Measurements from ENCODE around the gene PITX3.
"Not testable (repeated sequence)": the region's sequence is repeated elsewhere in the genome, so short reads cannot be mapped to it uniquely, and the experiment has no call there.

The PITX3 gene

DNA sequence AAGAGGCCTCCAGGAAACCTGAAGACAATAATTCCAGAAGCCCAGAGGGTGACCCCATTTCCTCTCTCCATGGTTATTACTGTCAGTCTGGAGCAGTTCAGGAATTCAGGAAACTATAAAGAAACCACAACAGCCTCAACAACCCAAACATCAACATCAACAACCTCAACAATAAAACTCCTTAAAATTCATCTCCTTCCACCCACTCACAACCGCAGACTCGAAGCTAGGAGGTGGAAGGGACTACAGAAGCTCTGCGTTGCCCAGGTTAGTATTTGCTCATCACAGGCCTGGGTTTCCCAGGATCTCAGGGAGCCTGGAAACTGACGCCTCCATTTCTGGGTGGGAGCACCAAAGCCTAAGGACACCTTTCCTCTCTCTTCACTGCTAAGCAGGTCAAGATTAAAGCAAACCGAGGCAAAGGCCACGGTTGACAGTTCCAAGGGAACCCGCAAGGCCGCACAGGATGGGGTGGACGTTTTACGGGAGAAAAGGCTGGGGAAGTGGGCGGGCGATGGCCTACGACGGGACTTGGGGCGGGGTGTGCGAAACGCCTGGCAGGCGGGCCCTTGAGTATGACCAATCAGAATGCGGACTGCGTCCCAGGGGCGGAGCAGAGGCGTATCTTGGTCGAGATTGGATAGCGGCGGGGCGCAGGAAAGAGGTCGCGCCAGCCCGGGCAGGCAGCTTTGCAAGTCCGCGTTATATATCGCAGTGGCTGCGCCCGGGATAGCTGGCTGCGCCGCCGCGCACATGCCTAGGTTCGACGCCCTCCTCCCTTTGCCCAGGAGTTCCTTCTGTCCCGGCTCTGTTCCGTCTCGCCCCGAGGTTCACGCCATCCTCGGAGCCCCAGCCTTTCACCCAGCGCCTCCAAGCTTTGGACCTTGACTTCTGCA lies 15.4 kb downstream of the PITX3 start, which contains the start of gene ELOVL3:
Gene ELOVL3, plus strand, starts transcription at position 654 of the 896 bp plus-strand sequence. CDS start 250 bp downstream, outside the sequence.
- H2AFZ ChIP-seq (ENCODE audit: low read depth): peak within 1 kb of the TSS; percentile 84
- H4K20me1 ChIP-seq (ENCODE audit: insufficient read depth): no peaks in the 10 kb centered on the region
- no peak within 1 kb of the TSS for H3K9ac ChIP-seq
- peaks cover 33% of the 10 kb centered on the region; the same call in 1 of the 2 replicates for H3K27me3 ChIP-seq (ENCODE audit: insufficient read depth, low read depth)
- H3K79me2 ChIP-seq (ENCODE audit: insufficient read depth, low read depth): no peaks in the 10 kb centered on the region
- TF ChIP-seq, protein P1, sequence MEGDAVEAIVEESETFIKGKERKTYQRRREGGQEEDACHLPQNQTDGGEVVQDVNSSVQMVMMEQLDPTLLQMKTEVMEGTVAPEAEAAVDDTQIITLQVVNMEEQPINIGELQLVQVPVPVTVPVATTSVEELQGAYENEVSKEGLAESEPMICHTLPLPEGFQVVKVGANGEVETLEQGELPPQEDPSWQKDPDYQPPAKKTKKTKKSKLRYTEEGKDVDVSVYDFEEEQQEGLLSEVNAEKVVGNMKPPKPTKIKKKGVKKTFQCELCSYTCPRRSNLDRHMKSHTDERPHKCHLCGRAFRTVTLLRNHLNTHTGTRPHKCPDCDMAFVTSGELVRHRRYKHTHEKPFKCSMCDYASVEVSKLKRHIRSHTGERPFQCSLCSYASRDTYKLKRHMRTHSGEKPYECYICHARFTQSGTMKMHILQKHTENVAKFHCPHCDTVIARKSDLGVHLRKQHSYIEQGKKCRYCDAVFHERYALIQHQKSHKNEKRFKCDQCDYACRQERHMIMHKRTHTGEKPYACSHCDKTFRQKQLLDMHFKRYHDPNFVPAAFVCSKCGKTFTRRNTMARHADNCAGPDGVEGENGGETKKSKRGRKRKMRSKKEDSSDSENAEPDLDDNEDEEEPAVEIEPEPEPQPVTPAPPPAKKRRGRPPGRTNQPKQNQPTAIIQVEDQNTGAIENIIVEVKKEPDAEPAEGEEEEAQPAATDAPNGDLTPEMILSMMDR (conservative IDR thresholded peaks at IDR 0.05; ENCODE audit: low read depth, low read length): no peak
- no peaks in the 10 kb centered on the region for H3K36me3 ChIP-seq (ENCODE audit: insufficient read depth)
- no peak within 1 kb of the TSS for H3K27ac ChIP-seq
- peaks cover 20% of the 10 kb centered on the region for H3K4me1 ChIP-seq (ENCODE audit: low read depth, poor library complexity, severe bottlenecking)
- H3K4me3 ChIP-seq (IDR thresholded peaks at IDR 0.05; ENCODE audit: insufficient read depth, low read depth, low read length): no peak within 1 kb of the TSS
- H3K4me2 ChIP-seq: peak within 1 kb of the TSS; percentile 45

DNA sequence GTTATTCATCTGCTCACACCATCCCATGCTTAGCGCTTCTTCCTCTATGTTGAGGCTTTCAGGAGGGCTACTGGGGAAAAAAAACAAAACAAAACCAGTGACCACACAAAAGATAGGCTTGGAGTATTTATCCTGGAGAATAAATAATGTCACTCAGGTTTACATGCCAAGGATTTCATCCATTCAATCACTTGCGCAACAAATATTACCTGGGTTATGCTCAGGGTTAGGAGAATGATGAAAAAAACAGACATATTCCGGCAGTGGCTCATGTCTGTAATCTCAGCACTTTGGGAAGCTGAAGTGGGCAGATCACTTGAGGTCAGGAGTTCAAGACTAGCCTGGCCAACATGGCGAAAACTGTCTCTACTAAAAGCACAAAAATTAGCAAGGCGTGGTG lies 18.5 kb downstream of the PITX3 start:
- Histone ChIP-seq H3K27me3 (ENCODE audit: insufficient read depth, low read depth) (peaks cover 13% of the 10 kb centered on the region; the same call in 1 of the 2 replicates), H2AFZ (ENCODE audit: low read depth) (no peak overlapping the region), H3K27ac (no peak overlapping the region), H3K79me2 (ENCODE audit: insufficient read depth, low read depth) (no peaks in the 10 kb centered on the region), H3K4me3 (IDR thresholded peaks at IDR 0.05; ENCODE audit: insufficient read depth, low read depth, low read length) (no peak overlapping the region), H3K9ac (no peak overlapping the region), H3K4me2 (no peak overlapping the region), H3K4me1 (ENCODE audit: low read depth, poor library complexity, severe bottlenecking) (peaks cover 16% of the 10 kb centered on the region), H3K36me3 (ENCODE audit: insufficient read depth) (no peaks in the 10 kb centered on the region), H4K20me1 (ENCODE audit: insufficient read depth) (no peaks in the 10 kb centered on the region)
- TF ChIP-seq, protein P1 (conservative IDR thresholded peaks at IDR 0.05; ENCODE audit: low read depth, low read length): no peak

DNA sequence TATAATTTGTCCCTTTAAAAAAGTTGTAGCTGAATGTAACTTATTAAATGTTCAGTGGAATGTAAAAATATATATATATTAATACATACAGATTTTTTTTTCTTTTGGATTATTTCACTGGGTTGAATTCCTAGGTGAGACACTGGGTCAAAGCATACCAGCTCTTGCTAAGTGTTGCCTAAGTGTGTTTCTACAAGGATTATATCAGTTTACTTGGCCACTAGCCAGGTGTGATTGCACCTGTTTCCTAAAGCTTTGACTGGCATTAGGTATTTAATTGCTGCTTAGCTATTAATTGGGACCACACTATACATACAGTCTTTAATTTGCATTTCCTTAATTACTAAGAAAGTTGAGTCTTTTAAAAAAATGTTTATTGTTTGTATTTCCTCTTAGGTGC lies 20.7 kb downstream of the PITX3 start:
- Histone ChIP-seq H3K79me2 (ENCODE audit: insufficient read depth, low read depth) (no peaks in the 10 kb centered on the region), H3K4me3 (IDR thresholded peaks at IDR 0.05; ENCODE audit: insufficient read depth, low read depth, low read length) (no peak overlapping the region), H2AFZ (ENCODE audit: low read depth) (no peak overlapping the region), H3K27ac (no peak overlapping the region), H3K27me3 (ENCODE audit: insufficient read depth, low read depth) (no peaks in the 10 kb centered on the region), H3K9ac (no peak overlapping the region), H4K20me1 (ENCODE audit: insufficient read depth) (no peaks in the 10 kb centered on the region), H3K36me3 (ENCODE audit: insufficient read depth) (no peaks in the 10 kb centered on the region), H3K4me1 (ENCODE audit: low read depth, poor library complexity, severe bottlenecking) (peaks cover 11% of the 10 kb centered on the region), H3K4me2 (no peak overlapping the region)
- TF ChIP-seq, protein P1 (conservative IDR thresholded peaks at IDR 0.05; ENCODE audit: low read depth, low read length): no peak

DNA sequence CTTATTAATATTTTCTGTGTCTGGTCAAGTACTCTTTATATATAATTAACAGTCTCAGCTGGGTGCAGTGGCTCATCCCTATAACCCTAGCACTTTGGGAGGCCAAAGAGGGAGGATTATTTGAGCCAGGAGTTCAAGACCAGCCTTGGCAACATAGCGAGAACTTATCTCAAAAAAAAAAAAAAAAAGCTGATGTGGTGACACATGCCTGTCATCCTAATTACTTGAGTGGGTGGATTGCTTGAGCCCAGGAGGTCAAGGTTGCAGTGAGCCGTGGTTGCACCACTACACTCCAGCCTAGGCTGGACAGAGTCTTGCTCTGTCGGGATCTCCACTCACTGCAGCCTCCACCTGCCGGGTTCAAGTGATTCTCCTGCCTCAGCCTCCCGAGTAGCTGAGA lies 21.9 kb downstream of the PITX3 start:
- H4K20me1 ChIP-seq (ENCODE audit: insufficient read depth): no peaks in the 10 kb centered on the region
- no peak overlapping the region for H3K9ac ChIP-seq

DNA sequence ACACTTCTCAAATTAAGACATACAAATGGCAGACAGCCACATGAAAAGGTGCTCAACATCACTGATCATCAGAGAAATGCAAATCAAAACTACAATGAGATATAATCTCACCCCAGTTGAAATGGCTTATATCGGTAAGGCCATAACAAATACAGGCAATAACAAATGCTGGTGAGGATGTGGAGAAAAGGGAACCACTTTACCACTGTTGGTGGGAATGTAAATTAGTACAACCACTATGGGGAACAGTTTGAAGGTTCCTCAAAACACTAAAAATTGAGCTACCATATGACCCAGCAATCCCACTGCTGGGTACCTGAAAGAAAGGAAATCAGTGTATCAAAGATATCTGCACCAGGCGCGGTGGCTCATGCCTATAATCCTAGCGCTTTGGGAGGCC lies 27.7 kb downstream of the PITX3 start:
- H3K4me1 ChIP-seq (ENCODE audit: low read depth, poor library complexity, severe bottlenecking): peaks cover 30% of the 10 kb centered on the region
- H2AFZ ChIP-seq (ENCODE audit: low read depth); H3K27me3 ChIP-seq (ENCODE audit: insufficient read depth, low read depth); H3K4me3 ChIP-seq (IDR thresholded peaks at IDR 0.05; ENCODE audit: insufficient read depth, low read depth, low read length); H4K20me1 ChIP-seq (ENCODE audit: insufficient read depth); H3K79me2 ChIP-seq (ENCODE audit: insufficient read depth, low read depth); H3K4me2 ChIP-seq; H3K27ac ChIP-seq; H3K36me3 ChIP-seq (ENCODE audit: insufficient read depth); H3K9ac ChIP-seq: not testable (repeated sequence)

More for the DNA sequence above, 21.9 kb downstream of the PITX3 start:
- H3K4me2 ChIP-seq: no peak overlapping the region
- H3K36me3 ChIP-seq (ENCODE audit: insufficient read depth): no peaks in the 10 kb centered on the region
- peaks cover 7% of the 10 kb centered on the region for H3K4me1 ChIP-seq (ENCODE audit: low read depth, poor library complexity, severe bottlenecking)
- TF ChIP-seq, protein P1 (conservative IDR thresholded peaks at IDR 0.05; ENCODE audit: low read depth, low read length): no peak
- no peak overlapping the region for H2AFZ ChIP-seq (ENCODE audit: low read depth)
- H3K79me2 ChIP-seq (ENCODE audit: insufficient read depth, low read depth): no peaks in the 10 kb centered on the region
- H3K27ac ChIP-seq: no peak overlapping the region
- no peak overlapping the region for H3K4me3 ChIP-seq (IDR thresholded peaks at IDR 0.05; ENCODE audit: insufficient read depth, low read depth, low read length)
- H3K27me3 ChIP-seq (ENCODE audit: insufficient read depth, low read depth): no peaks in the 10 kb centered on the region

Data from KMS-11 (cell line).